H1 (cell line): Measurements from ENCODE around the gene CACNB4. TPM values are rescaled to one million over a fixed set of nuclear protein-coding genes. Genes with fewer than 3 reads are reported as not detected.

Experiments used
- BCL11A ChIP-seq, 2 experiments: IDR thresholded peaks; one replicate each; pipeline ENCODE4 v1.6.1; 2011; ENCODE audit warnings: low read depth in 2 of 2, low read length in 2 of 2, mild to moderate bottlenecking in 2 of 2
- CBX5 ChIP-seq: fragments of 300-800, 300-1000 bp; sonication (generic); IDR thresholded peaks from 2 replicates; pipeline ENCODE4 v1.7.1; 2016; ENCODE audit warnings: antibody characterized with exemption, low read length, low read depth
- polyA plus RNA-seq, 7 experiments: library from polyadenylated mRNA; depleted of rRNA in 3 of 7; stranded (reverse) in 5 of 7; unstranded in 2 of 7; fragments of >200 nt in 5 of 7; fragments of 200-250 nt in 2 of 7; gene quantifications; 1 replicate in 5 of 7; 2 replicates in 1 of 7; 4 replicates in 1 of 7; pipeline versions ENCODE4 v1.2.1 to v1.2.3, GENCODE V29; 2011 to 2013; ENCODE audit warnings: missing spikeins in 2 of 7, mixed read lengths in 2 of 7
- total RNA-seq: library from RNA; stranded (reverse); fragmentation: NEBNext Ultra II Directional; extraction: Animal tissue kit (Norgen Biotek cat#: 25700); gene quantifications from 2 replicates; pipeline ENCODE4 v1.2.1, GENCODE V29; 2021
- TF ChIP-seq, protein P1 (sequence below): fragments of 300-600 bp; sonication (generic); IDR thresholded peaks from 2 replicates; pipeline ENCODE4 v1.7.1; 2012; ENCODE audit warnings: low read length, moderate library complexity, mild to moderate bottlenecking, inconsistent platforms; ENCODE audit not compliant: insufficient replicate concordance

CACNB4 gene
- total and polyA plus RNA-seq, 2 of the 8 experiments (the other 6 are each of a cell fraction or from before 2014, with no cell fraction given): 2.0 to 4.0 TPM

DNA sequence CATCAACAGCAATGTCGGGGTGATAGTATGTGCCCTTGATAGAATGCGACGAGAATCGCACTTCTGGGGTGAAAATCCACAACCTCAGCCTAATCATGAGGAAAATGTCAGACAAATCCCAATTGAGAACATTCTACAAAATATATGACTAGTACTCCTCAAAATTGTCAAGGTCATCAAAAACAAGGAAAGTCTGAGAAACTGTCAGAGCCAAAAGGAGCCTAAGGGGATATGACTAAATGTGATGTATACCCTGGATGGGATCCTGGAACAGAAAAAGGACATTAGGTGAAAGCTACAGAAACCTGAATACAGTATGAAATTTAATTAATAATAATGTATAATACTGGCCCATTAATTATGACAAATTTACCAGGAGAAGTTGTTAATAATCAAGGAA lies 7.6 kb upstream of the CACNB4 start (continued):
- TF ChIP-seq, protein P1, sequence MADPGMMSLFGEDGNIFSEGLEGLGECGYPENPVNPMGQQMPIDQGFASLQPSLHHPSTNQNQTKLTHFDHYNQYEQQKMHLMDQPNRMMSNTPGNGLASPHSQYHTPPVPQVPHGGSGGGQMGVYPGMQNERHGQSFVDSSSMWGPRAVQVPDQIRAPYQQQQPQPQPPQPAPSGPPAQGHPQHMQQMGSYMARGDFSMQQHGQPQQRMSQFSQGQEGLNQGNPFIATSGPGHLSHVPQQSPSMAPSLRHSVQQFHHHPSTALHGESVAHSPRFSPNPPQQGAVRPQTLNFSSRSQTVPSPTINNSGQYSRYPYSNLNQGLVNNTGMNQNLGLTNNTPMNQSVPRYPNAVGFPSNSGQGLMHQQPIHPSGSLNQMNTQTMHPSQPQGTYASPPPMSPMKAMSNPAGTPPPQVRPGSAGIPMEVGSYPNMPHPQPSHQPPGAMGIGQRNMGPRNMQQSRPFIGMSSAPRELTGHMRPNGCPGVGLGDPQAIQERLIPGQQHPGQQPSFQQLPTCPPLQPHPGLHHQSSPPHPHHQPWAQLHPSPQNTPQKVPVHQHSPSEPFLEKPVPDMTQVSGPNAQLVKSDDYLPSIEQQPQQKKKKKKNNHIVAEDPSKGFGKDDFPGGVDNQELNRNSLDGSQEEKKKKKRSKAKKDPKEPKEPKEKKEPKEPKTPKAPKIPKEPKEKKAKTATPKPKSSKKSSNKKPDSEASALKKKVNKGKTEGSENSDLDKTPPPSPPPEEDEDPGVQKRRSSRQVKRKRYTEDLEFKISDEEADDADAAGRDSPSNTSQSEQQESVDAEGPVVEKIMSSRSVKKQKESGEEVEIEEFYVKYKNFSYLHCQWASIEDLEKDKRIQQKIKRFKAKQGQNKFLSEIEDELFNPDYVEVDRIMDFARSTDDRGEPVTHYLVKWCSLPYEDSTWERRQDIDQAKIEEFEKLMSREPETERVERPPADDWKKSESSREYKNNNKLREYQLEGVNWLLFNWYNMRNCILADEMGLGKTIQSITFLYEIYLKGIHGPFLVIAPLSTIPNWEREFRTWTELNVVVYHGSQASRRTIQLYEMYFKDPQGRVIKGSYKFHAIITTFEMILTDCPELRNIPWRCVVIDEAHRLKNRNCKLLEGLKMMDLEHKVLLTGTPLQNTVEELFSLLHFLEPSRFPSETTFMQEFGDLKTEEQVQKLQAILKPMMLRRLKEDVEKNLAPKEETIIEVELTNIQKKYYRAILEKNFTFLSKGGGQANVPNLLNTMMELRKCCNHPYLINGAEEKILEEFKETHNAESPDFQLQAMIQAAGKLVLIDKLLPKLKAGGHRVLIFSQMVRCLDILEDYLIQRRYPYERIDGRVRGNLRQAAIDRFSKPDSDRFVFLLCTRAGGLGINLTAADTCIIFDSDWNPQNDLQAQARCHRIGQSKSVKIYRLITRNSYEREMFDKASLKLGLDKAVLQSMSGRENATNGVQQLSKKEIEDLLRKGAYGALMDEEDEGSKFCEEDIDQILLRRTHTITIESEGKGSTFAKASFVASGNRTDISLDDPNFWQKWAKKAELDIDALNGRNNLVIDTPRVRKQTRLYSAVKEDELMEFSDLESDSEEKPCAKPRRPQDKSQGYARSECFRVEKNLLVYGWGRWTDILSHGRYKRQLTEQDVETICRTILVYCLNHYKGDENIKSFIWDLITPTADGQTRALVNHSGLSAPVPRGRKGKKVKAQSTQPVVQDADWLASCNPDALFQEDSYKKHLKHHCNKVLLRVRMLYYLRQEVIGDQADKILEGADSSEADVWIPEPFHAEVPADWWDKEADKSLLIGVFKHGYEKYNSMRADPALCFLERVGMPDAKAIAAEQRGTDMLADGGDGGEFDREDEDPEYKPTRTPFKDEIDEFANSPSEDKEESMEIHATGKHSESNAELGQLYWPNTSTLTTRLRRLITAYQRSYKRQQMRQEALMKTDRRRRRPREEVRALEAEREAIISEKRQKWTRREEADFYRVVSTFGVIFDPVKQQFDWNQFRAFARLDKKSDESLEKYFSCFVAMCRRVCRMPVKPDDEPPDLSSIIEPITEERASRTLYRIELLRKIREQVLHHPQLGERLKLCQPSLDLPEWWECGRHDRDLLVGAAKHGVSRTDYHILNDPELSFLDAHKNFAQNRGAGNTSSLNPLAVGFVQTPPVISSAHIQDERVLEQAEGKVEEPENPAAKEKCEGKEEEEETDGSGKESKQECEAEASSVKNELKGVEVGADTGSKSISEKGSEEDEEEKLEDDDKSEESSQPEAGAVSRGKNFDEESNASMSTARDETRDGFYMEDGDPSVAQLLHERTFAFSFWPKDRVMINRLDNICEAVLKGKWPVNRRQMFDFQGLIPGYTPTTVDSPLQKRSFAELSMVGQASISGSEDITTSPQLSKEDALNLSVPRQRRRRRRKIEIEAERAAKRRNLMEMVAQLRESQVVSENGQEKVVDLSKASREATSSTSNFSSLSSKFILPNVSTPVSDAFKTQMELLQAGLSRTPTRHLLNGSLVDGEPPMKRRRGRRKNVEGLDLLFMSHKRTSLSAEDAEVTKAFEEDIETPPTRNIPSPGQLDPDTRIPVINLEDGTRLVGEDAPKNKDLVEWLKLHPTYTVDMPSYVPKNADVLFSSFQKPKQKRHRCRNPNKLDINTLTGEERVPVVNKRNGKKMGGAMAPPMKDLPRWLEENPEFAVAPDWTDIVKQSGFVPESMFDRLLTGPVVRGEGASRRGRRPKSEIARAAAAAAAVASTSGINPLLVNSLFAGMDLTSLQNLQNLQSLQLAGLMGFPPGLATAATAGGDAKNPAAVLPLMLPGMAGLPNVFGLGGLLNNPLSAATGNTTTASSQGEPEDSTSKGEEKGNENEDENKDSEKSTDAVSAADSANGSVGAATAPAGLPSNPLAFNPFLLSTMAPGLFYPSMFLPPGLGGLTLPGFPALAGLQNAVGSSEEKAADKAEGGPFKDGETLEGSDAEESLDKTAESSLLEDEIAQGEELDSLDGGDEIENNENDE: no peak
- TF ChIP-seq CBX5: no peak
- TF ChIP-seq BCL11A (IDR thresholded peaks at IDR 0.05; ENCODE audit: low read depth in 2 of 2, low read length in 2 of 2): no peak
